Spleen (tissue), 11 donors: Measurements from ENCODE around the gene NPSR1. TPM values are rescaled to one million over a fixed set of nuclear protein-coding genes. Genes with fewer than 3 reads are reported as not detected.
"Not testable (repeated sequence)": the region's sequence is repeated elsewhere in the genome, so short reads cannot be mapped to it uniquely, and the experiment has no call there.

Experiments used
- DNase-seq: peaks from one replicate; pipeline ENCODE4 v3.0.0-alpha.2; 2020
- H3K27ac ChIP-seq, 8 donors: fragments of 200-600 bp; sonication (generic) in 7 of 8; 1 replicate in 4 of 8; 2 replicates in 4 of 8; pipeline versions ENCODE4 v1.5.0 to v1.8.0; 2016 to 2021; ENCODE audit warnings: inconsistent platforms in 4 of 8, mild to moderate bottlenecking in 4 of 8, moderate library complexity in 1 of 8
- H3K27me3 ChIP-seq, 7 donors: fragments of 200-600 bp; sonication (generic) in 6 of 7; replicated peaks in 1 of 7; 1 replicate in 4 of 7; 2 replicates in 3 of 7; pipeline versions ENCODE4 v1.5.0 to v1.8.0; 2016 to 2021; ENCODE audit warnings: inconsistent platforms in 3 of 7, mild to moderate bottlenecking in 1 of 7
- H3K36me3 ChIP-seq, 6 donors: fragments of 200-600 bp; sonication (generic) in 5 of 6; 1 replicate in 4 of 6; 2 replicates in 2 of 6; pipeline versions ENCODE4 v1.5.0 to v1.8.0; 2016 to 2021; ENCODE audit warnings: inconsistent platforms in 2 of 6
- H3K4me1 ChIP-seq, 6 donors: fragments of 200-600 bp; sonication (generic) in 5 of 6; 1 replicate in 3 of 6; 2 replicates in 3 of 6; pipeline versions ENCODE4 v1.5.0 to v1.8.0; 2016 to 2021; ENCODE audit warnings: inconsistent platforms in 3 of 6
- H3K4me3 ChIP-seq, 8 donors: fragments of 200-600 bp; sonication (generic) in 7 of 8; 1 replicate in 4 of 8; 2 replicates in 4 of 8; pipeline versions ENCODE4 v1.5.0 to v1.8.0; 2016 to 2021; ENCODE audit warnings: inconsistent platforms in 4 of 8, mild to moderate bottlenecking in 4 of 8, moderate library complexity in 2 of 8
- H3K9me3 ChIP-seq, 8 donors: fragments of 200-600 bp; sonication (generic) in 7 of 8; 1 replicate in 4 of 8; 2 replicates in 4 of 8; pipeline versions ENCODE4 v1.5.0 to v1.8.0; 2016 to 2021; ENCODE audit warnings: inconsistent platforms in 4 of 8
- POLR2A ChIP-seq, 3 donors: fragments of 450-650 bp; IDR thresholded peaks; one replicate each; pipeline ENCODE4 v1.5.1; 2017; ENCODE audit warnings: antibody characterized with exemption in 3 of 3, mild to moderate bottlenecking in 1 of 3
- POLR2AphosphoS5 ChIP-seq, 3 donors: sonication (generic); formaldehyde crosslinking; IDR thresholded peaks; one replicate each; pipeline ENCODE4 v1.5.1; 2017; ENCODE audit warnings: antibody characterized with exemption in 3 of 3
- WGBS, 5 donors: extraction: QIAGEN DNeasy Blood & Tissue Kit in 3 of 5; methylation state at CpG; one replicate each; pipeline versions ENCODE4 v1.1.5 to v1.1.7; 2013 to 2018; 5-methylcytosine and 5-hydroxymethylcytosine counted together
- intact Hi-C: fragments of 100-400 bp; cut with DNase I; formaldehyde crosslinking; loops from one replicate; pipeline ENCODE4 v1.15.0; 2023; ENCODE audit warnings: low total_unique reads
- polyA plus RNA-seq, 3 donors: library from polyadenylated mRNA; stranded (reverse); fragments of 200-250 nt; gene quantifications; one replicate each; pipeline ENCODE4 v1.2.1, GENCODE V29; 2013
- total RNA-seq, 7 donors: library from RNA; depleted of rRNA in 3 of 7; stranded (reverse); fragments of >200 nt in 3 of 7; fragmentation: NEBNext Ultra II Directional in 4 of 7; extraction: Animal tissue kit (Norgen Biotek cat#: 25700) in 4 of 7; gene quantifications; one replicate each; pipeline versions ENCODE4 v1.1.0 to v1.2.1, GENCODE V29; 2016 to 2021
- TF ChIP-seq, protein P1 (sequence below), 11 experiments: fragments of 200-600 bp in 7 of 11; fragments of 450-650 bp in 4 of 11; sonication (generic) in 4 of 11; IDR thresholded peaks in 8 of 11; conservative IDR thresholded peaks in 3 of 11; 1 replicate in 7 of 11; 2 replicates in 4 of 11; pipeline versions ENCODE4 v1.4.0 to v1.8.0; 2016 to 2021; ENCODE audit warnings: antibody characterized with exemption in 11 of 11, inconsistent platforms in 4 of 11, mild to moderate bottlenecking in 1 of 11
- donor health status: healthy with polysubstance abuse.
- donor health status: DM: no; HTN: no; CAD: no; lungs with moderate emphysema.
- donor health status: DM: no; HTN: no; CAD: no.
- donor health status: Bipolar disorder and iron deficiency.
- donor health status: healthy.
- donor health status: DM: no; HTN: no; CAD: no.
- donor health status: DM: yes; HTN: yes; CAD: no.

Gene NPSR1
- total and polyA plus RNA-seq, 10 donors = not detected

DNA sequence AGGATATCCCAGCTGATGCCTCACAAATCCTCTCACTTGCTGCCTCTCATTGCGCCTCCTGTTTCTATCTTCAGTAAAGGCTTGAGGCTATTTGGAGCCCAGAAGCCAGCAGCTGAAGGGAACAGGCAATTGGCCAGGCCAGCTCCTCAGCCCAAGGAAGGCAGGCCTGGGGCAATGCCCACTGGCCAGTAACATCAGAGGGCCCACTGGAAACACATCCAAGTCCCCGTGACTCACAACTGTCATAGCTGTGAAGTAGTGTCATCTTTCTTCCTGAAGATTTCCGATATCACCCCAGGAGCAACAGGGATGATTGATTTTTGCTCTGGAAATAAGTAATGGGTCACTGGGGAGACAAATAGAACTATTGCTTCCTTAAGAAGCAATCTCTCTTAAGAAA, 209.3 kb downstream of the NPSR1 start:
- intact Hi-C loops, H3K4me3 ChIP-seq: not testable (repeated sequence)

DNA sequence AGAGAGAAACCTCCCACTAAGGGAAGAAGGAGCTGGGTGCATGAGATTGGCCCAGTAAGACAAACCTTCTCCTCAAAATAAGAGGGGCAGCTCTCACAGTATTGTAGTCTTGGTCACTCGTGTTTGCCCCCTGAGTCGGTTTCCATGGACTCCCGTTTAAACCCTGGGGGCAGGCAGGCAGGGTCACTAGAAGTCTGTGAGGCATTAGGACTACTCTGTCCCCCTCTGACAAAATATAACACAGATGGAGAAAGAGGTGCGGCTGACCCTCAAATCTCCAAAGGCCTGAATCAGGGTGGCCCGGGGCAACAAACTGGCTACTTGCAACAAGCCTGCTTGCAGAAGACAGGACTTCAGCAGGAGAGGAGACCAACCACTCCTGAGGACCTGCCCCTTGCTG, 210.6 kb downstream of the NPSR1 start:
- H3K4me3 ChIP-seq, H3K4me1 ChIP-seq, H3K27me3 ChIP-seq, H3K36me3 ChIP-seq, DNase-seq, H3K27ac ChIP-seq, intact Hi-C loops: not testable (repeated sequence)
- WGBS, 5 donors = 79 to 89% (median 88%) methylated on average over 5 of the region's 5 CpGs
- H3K9me3 ChIP-seq = peaks cover 0 to 26% (median 14%) of the 10 kb centered on the region in 8 donors

More for the DNA sequence above, 209.3 kb downstream of the NPSR1 start:
- DNase-seq, H3K27me3 ChIP-seq, H3K36me3 ChIP-seq, H3K27ac ChIP-seq, H3K4me1 ChIP-seq: not testable (repeated sequence)
- 79 to 91% (median 87%) methylated on average over 3 of the region's 3 CpGs for WGBS, 5 donors
- H3K9me3 ChIP-seq = peaks cover 0 to 17% (median 6%) of the 10 kb centered on the region in 8 donors

DNA sequence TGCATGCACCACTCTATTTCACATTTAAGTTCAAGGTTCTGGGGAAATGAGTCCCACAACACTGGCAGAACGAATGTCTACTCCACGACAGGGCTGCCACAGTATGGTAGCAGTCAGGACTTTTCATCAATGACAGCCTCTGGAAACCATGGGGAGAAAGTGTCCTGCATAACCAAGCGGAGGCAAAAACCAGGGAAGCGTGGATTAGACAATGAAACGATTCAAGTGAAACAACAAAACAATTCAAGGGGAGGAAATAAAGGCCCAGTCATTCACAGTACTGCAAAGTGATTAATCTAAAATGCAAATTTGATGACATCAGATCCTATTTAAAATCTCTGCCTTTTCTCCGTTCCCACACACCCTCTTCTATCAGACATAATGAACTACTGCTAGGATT, 211.0 kb downstream of the NPSR1 start:
- intact Hi-C loops = no loop called here
- no peaks in the 10 kb centered on the region for H3K36me3 ChIP-seq
- no peak overlapping the region for H3K27ac ChIP-seq
- WGBS, 5 donors = 81 to 87% (median 84%) methylated on average over 6 of the region's 6 CpGs
- DNase-seq = no peak
- no peak for TF ChIP-seq POLR2A (IDR thresholded peaks at IDR 0.05)
- TF ChIP-seq POLR2AphosphoS5 (IDR thresholded peaks at IDR 0.05) = no peak
- TF ChIP-seq, protein P1, sequence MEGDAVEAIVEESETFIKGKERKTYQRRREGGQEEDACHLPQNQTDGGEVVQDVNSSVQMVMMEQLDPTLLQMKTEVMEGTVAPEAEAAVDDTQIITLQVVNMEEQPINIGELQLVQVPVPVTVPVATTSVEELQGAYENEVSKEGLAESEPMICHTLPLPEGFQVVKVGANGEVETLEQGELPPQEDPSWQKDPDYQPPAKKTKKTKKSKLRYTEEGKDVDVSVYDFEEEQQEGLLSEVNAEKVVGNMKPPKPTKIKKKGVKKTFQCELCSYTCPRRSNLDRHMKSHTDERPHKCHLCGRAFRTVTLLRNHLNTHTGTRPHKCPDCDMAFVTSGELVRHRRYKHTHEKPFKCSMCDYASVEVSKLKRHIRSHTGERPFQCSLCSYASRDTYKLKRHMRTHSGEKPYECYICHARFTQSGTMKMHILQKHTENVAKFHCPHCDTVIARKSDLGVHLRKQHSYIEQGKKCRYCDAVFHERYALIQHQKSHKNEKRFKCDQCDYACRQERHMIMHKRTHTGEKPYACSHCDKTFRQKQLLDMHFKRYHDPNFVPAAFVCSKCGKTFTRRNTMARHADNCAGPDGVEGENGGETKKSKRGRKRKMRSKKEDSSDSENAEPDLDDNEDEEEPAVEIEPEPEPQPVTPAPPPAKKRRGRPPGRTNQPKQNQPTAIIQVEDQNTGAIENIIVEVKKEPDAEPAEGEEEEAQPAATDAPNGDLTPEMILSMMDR (IDR thresholded peaks at IDR 0.05 in 8 of 11, conservative IDR thresholded peaks at IDR 0.05 in 3 of 11) = no peak
- H3K9me3 ChIP-seq = peaks cover 0 to 24% (median 13%) of the 10 kb centered on the region in 8 donors
- H3K4me1 ChIP-seq = no peaks in the 10 kb centered on the region
- H3K4me3 ChIP-seq = no peak overlapping the region
- no peaks in the 10 kb centered on the region for H3K27me3 ChIP-seq

DNA sequence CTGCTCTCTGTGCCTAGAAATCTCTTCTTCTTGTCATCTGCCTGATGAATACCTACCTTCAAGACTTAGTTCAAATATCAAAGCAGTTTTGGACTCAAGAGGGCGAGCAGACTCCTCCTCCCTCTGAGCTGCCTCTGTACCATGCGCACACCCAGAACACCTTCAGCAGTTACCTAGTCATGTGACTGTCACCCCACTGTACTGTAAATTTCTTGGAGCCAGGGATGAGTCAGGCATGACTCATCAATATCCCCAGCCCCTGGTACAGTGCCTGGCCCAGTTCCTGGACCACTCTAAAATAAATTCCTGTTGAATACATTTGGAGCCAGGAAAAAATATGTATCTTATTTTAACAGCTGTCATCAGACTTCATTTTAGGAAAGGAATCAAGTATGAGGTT, 212.0 kb downstream of the NPSR1 start:
- DNase-seq, intact Hi-C loops, H3K36me3 ChIP-seq, H3K27ac ChIP-seq, H3K4me3 ChIP-seq, H3K27me3 ChIP-seq, H3K4me1 ChIP-seq: not testable (repeated sequence)
- 77 to 97% (median 78%) methylated on average over 2 of the region's 2 CpGs for WGBS, 5 donors
- H3K9me3 ChIP-seq = peaks cover 0 to 24% (median 13%) of the 10 kb centered on the region in 8 donors

DNA sequence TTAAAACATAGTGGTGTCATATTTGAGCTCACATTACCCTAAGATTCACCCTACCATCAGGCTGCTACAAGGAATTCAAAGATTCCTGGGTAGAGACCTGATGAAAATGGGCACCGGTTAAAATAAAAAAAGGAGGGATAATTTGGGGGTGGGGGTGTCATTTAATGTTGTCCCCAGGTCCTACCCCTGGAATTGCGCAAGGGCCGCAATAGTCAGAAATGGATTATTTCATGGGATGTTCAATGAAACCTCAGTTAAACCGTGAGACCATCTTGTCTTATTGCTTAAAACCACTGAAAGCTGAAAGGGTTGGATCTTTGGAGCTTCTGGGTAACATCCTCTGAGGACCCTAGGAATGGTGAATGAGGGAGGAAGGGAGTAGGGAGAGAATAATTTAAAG, 216.3 kb downstream of the NPSR1 start:
- H3K27me3 ChIP-seq, H3K4me3 ChIP-seq, DNase-seq, H3K27ac ChIP-seq, H3K4me1 ChIP-seq, intact Hi-C loops, H3K36me3 ChIP-seq: not testable (repeated sequence)
- peaks cover 0 to 24% (median 13%) of the 10 kb centered on the region in 8 donors for H3K9me3 ChIP-seq
- 91 to 95% (median 93%) methylated on average over 4 of the region's 4 CpGs for WGBS, 5 donors

DNA sequence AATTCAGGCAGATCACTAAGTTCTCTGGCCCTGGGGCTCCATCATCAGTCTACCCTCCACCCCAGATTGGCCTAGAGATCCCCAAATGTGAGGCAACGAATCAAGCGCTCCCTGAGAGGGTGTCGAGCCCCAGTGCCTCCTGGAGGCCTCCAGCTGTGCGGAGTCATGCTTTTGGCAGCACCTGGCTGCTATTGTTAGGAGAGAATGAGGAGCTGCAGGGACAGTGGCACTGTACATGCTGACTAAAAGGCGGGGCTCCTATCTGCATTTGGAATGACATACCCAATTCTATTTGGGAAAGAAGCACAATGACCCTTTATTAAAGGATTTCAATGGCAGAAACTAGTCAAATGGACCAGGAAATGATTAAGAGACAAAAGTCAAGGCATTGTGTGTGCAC, 217.5 kb downstream of the NPSR1 start:
- H3K27ac ChIP-seq = no peak overlapping the region
- H3K36me3 ChIP-seq = no peaks in the 10 kb centered on the region
- no peaks in the 10 kb centered on the region for H3K4me1 ChIP-seq
- no peaks in the 10 kb centered on the region for H3K27me3 ChIP-seq
- 77 to 89% (median 85%) methylated on average over 5 of the region's 5 CpGs for WGBS, 5 donors
- intact Hi-C loops = no loop called here
- no peak overlapping the region for H3K4me3 ChIP-seq
- TF ChIP-seq, protein P1 (IDR thresholded peaks at IDR 0.05 in 8 of 11, conservative IDR thresholded peaks at IDR 0.05 in 3 of 11) = no peak
- TF ChIP-seq POLR2A (IDR thresholded peaks at IDR 0.05) (no peak), POLR2AphosphoS5 (IDR thresholded peaks at IDR 0.05) (no peak)
- peaks cover 0 to 24% (median 13%) of the 10 kb centered on the region in 8 donors for H3K9me3 ChIP-seq
- DNase-seq = no peak

DNA sequence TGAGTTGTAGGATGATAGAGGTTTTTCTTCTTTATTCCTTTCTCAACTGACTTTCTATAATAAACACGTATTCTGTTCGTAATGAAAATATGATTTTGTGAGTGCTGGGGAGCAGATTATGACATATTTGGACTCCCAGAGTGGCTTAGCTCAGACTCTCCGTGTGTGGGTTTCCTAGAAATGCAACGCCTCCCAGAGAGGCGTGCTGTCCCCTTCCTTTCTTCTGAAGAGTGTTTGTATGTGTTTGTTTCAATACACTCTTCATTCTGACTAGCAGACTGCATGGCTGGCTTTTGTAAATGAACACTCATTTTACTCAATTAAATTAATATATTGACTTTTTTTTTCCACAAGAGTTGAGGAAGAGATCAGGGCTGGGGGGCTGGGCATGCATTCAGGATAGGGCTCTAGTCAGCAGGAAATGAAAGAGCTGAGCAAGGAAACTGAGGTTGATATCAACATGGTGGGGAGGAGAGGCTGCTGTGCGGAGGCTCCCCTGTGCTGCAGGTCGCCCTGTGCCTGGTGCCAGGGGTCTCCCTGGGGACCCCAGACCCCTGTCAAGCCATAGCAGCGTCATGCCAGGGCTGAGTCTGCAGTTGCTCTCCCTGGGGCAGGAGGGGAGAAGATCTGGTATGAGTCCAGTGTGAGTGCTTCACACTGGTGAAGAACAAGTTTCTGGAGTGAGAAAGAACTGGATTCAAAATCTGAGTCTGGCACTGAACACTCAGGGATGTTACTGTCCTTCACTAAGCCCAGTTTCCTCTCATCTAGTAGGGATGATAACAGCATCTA, 221.1 kb downstream of the NPSR1 start:
- peaks cover 3 to 21% (median 16%) of the 10 kb centered on the region in 8 donors for H3K9me3 ChIP-seq
- WGBS, 5 donors = 70 to 85% (median 76%) methylated on average over 8 of the region's 8 CpGs
- H3K4me1 ChIP-seq, H3K27ac ChIP-seq, intact Hi-C loops, H3K36me3 ChIP-seq, H3K27me3 ChIP-seq, DNase-seq, H3K4me3 ChIP-seq: not testable (repeated sequence)
